Measurements from ENCODE around the gene LCA5.

LCA5 gene

GRCh38 chr6:79495246-79495645 is 42.0 kb downstream of the LCA5 start:
- Histone ChIP-seq H3K4me1 (ENCODE audit: control insufficient read depth, insufficient read depth, low read length) (no peaks in the 10 kb centered on the region), H3K9ac (ENCODE audit: low read length) (no peak overlapping the region), H3K27me3 (ENCODE audit: control insufficient read depth, insufficient read depth, low read length) (no peaks in the 10 kb centered on the region), H3K9me3 (ENCODE audit: control insufficient read depth, low read length) (no peaks in the 10 kb centered on the region), H3K4me3 (ENCODE audit: low read length) (no peak overlapping the region), H3K36me3 (ENCODE audit: control insufficient read depth, insufficient read depth, low read length) (no peaks in the 10 kb centered on the region)

GRCh38 chr6:79494841-79495240 is 42.4 kb downstream of the LCA5 start:
- no peaks in the 10 kb centered on the region for H3K9me3 ChIP-seq (ENCODE audit: control insufficient read depth, low read length)
- H3K9ac ChIP-seq (ENCODE audit: low read length) = no peak overlapping the region
- no peak overlapping the region for H3K4me3 ChIP-seq (ENCODE audit: low read length)
- H3K27me3 ChIP-seq (ENCODE audit: control insufficient read depth, insufficient read depth, low read length) = no peaks in the 10 kb centered on the region
- no peaks in the 10 kb centered on the region for H3K36me3 ChIP-seq (ENCODE audit: control insufficient read depth, insufficient read depth, low read length)
- H3K4me1 ChIP-seq (ENCODE audit: control insufficient read depth, insufficient read depth, low read length) = no peaks in the 10 kb centered on the region

- H3K4me1 ChIP-seq (ENCODE audit: control insufficient read depth, insufficient read depth, low read length) = no peaks in the 10 kb centered on the region
- no peak overlapping the region for H3K4me3 ChIP-seq (ENCODE audit: low read length)
- no peaks in the 10 kb centered on the region for H3K36me3 ChIP-seq (ENCODE audit: control insufficient read depth, insufficient read depth, low read length)
- H3K27me3 ChIP-seq (ENCODE audit: control insufficient read depth, insufficient read depth, low read length) = no peaks in the 10 kb centered on the region
- no peaks in the 10 kb centered on the region for H3K9me3 ChIP-seq (ENCODE audit: control insufficient read depth, low read length)
- no peak overlapping the region for H3K9ac ChIP-seq (ENCODE audit: low read length)
Measured at GRCh38 chr6:79470728-79471127, 66.5 kb downstream of the LCA5 start.

- H3K9me3 ChIP-seq (ENCODE audit: control insufficient read depth, low read length) = no peaks in the 10 kb centered on the region
- no peak overlapping the region for H3K9ac ChIP-seq (ENCODE audit: low read length)
- H3K4me3 ChIP-seq (ENCODE audit: low read length) = no peak overlapping the region
- H3K4me1 ChIP-seq (ENCODE audit: control insufficient read depth, insufficient read depth, low read length) = no peaks in the 10 kb centered on the region
- no peaks in the 10 kb centered on the region for H3K27me3 ChIP-seq (ENCODE audit: control insufficient read depth, insufficient read depth, low read length)
- no peaks in the 10 kb centered on the region for H3K36me3 ChIP-seq (ENCODE audit: control insufficient read depth, insufficient read depth, low read length)
Measured at GRCh38 chr6:79469376-79470246, 67.6 kb downstream of the LCA5 start.

GRCh38 chr6:79468587-79468986 is 68.6 kb downstream of the LCA5 start:
- no peak overlapping the region for H3K9ac ChIP-seq (ENCODE audit: low read length)
- H3K4me1 ChIP-seq (ENCODE audit: control insufficient read depth, insufficient read depth, low read length) = no peaks in the 10 kb centered on the region
- no peak overlapping the region for H3K4me3 ChIP-seq (ENCODE audit: low read length)
- H3K9me3 ChIP-seq (ENCODE audit: control insufficient read depth, low read length) = no peaks in the 10 kb centered on the region
- H3K27me3 ChIP-seq (ENCODE audit: control insufficient read depth, insufficient read depth, low read length) = no peaks in the 10 kb centered on the region
- H3K36me3 ChIP-seq (ENCODE audit: control insufficient read depth, insufficient read depth, low read length) = no peaks in the 10 kb centered on the region

- Histone ChIP-seq H3K9me3 (ENCODE audit: control insufficient read depth, low read length) (no peaks in the 10 kb centered on the region), H3K4me1 (ENCODE audit: control insufficient read depth, insufficient read depth, low read length) (no peaks in the 10 kb centered on the region), H3K4me3 (ENCODE audit: low read length) (no peak overlapping the region), H3K9ac (ENCODE audit: low read length) (no peak overlapping the region), H3K27me3 (ENCODE audit: control insufficient read depth, insufficient read depth, low read length) (no peaks in the 10 kb centered on the region), H3K36me3 (ENCODE audit: control insufficient read depth, insufficient read depth, low read length) (no peaks in the 10 kb centered on the region)
Measured at GRCh38 chr6:79468116-79468515, 69.1 kb downstream of the LCA5 start.

- Histone ChIP-seq H3K27me3 (ENCODE audit: control insufficient read depth, insufficient read depth, low read length) (no peaks in the 10 kb centered on the region), H3K4me3 (ENCODE audit: low read length) (no peak overlapping the region), H3K36me3 (ENCODE audit: control insufficient read depth, insufficient read depth, low read length) (no peaks in the 10 kb centered on the region), H3K9me3 (ENCODE audit: control insufficient read depth, low read length) (no peaks in the 10 kb centered on the region), H3K4me1 (ENCODE audit: control insufficient read depth, insufficient read depth, low read length) (no peaks in the 10 kb centered on the region), H3K9ac (ENCODE audit: low read length) (no peak overlapping the region)
Measured at GRCh38 chr6:79467716-79468115, 69.5 kb downstream of the LCA5 start.

GRCh38 chr6:79466207-79466834 is 70.9 kb downstream of the LCA5 start:
- Histone ChIP-seq H3K9ac (ENCODE audit: low read length) (no peak overlapping the region), H3K9me3 (ENCODE audit: control insufficient read depth, low read length) (no peaks in the 10 kb centered on the region), H3K4me1 (ENCODE audit: control insufficient read depth, insufficient read depth, low read length) (no peaks in the 10 kb centered on the region), H3K27me3 (ENCODE audit: control insufficient read depth, insufficient read depth, low read length) (no peaks in the 10 kb centered on the region), H3K4me3 (ENCODE audit: low read length) (no peak overlapping the region), H3K36me3 (ENCODE audit: control insufficient read depth, insufficient read depth, low read length) (no peaks in the 10 kb centered on the region)

GRCh38 chr6:79465381-79465780 is 71.8 kb downstream of the LCA5 start:
- H3K9ac ChIP-seq (ENCODE audit: low read length) = no peak overlapping the region

GRCh38 chr6:79463621-79464050 is 73.6 kb downstream of the LCA5 start:
- H3K9ac ChIP-seq (ENCODE audit: low read length) = no peak overlapping the region
- H3K9me3 ChIP-seq (ENCODE audit: control insufficient read depth, low read length) = no peaks in the 10 kb centered on the region
- H3K27me3 ChIP-seq (ENCODE audit: control insufficient read depth, insufficient read depth, low read length) = no peaks in the 10 kb centered on the region
- no peak overlapping the region for H3K4me3 ChIP-seq (ENCODE audit: low read length)
- H3K4me1 ChIP-seq (ENCODE audit: control insufficient read depth, insufficient read depth, low read length) = no peaks in the 10 kb centered on the region
- no peaks in the 10 kb centered on the region for H3K36me3 ChIP-seq (ENCODE audit: control insufficient read depth, insufficient read depth, low read length)

More at GRCh38 chr6:79465381-79465780, 71.8 kb downstream of the LCA5 start:
- Histone ChIP-seq H3K4me1 (ENCODE audit: control insufficient read depth, insufficient read depth, low read length) (no peaks in the 10 kb centered on the region), H3K27me3 (ENCODE audit: control insufficient read depth, insufficient read depth, low read length) (no peaks in the 10 kb centered on the region), H3K4me3 (ENCODE audit: low read length) (no peak overlapping the region), H3K9me3 (ENCODE audit: control insufficient read depth, low read length) (no peaks in the 10 kb centered on the region), H3K36me3 (ENCODE audit: control insufficient read depth, insufficient read depth, low read length) (no peaks in the 10 kb centered on the region)

- Histone ChIP-seq H3K9ac (ENCODE audit: low read length) (no peak overlapping the region), H3K4me1 (ENCODE audit: control insufficient read depth, insufficient read depth, low read length) (no peaks in the 10 kb centered on the region), H3K4me3 (ENCODE audit: low read length) (no peak overlapping the region), H3K36me3 (ENCODE audit: control insufficient read depth, insufficient read depth, low read length) (no peaks in the 10 kb centered on the region), H3K9me3 (ENCODE audit: control insufficient read depth, low read length) (no peaks in the 10 kb centered on the region), H3K27me3 (ENCODE audit: control insufficient read depth, insufficient read depth, low read length) (no peaks in the 10 kb centered on the region)
Measured at GRCh38 chr6:79461205-79461604, 76.0 kb downstream of the LCA5 start.

GRCh38 chr6:79455446-79455845 is 81.8 kb downstream of the LCA5 start:
- Histone ChIP-seq H3K4me1 (ENCODE audit: control insufficient read depth, insufficient read depth, low read length) (no peaks in the 10 kb centered on the region), H3K27me3 (ENCODE audit: control insufficient read depth, insufficient read depth, low read length) (no peaks in the 10 kb centered on the region), H3K4me3 (ENCODE audit: low read length) (no peak overlapping the region), H3K9me3 (ENCODE audit: control insufficient read depth, low read length) (no peaks in the 10 kb centered on the region), H3K36me3 (ENCODE audit: control insufficient read depth, insufficient read depth, low read length) (no peaks in the 10 kb centered on the region), H3K9ac (ENCODE audit: low read length) (no peak overlapping the region)
